ENCODE data around the gene FIGN.

Gene FIGN

GRCh38 chr2:163716101-163716500 is 19.7 kb downstream of the FIGN start:
- no peaks in the 10 kb centered on the region for H4K20me1 ChIP-seq (ENCODE audit: insufficient read depth, low read length)
- no peaks in the 10 kb centered on the region for H3K9me3 ChIP-seq (ENCODE audit: low read length)
- H3F3A ChIP-seq (ENCODE audit: insufficient read depth, low read length): no peaks in the 10 kb centered on the region
- H3K9me2 ChIP-seq (ENCODE audit: low read depth, low read length): no peaks in the 10 kb centered on the region
- no peaks in the 10 kb centered on the region for H3K4me1 ChIP-seq (ENCODE audit: insufficient read depth, low read length, severe bottlenecking)
- no peak overlapping the region for H3K4me3 ChIP-seq (ENCODE audit: low read depth, low read length, poor library complexity, severe bottlenecking)
- H3K4me2 ChIP-seq (ENCODE audit: low read length): no peak overlapping the region
- no peak overlapping the region for H3K9ac ChIP-seq (ENCODE audit: low read length)
- no peak overlapping the region for H3K27ac ChIP-seq (ENCODE audit: low read depth, low read length, poor library complexity, severe bottlenecking)
- TF ChIP-seq EZH2 (IDR thresholded peaks at IDR 0.05; ENCODE audit: borderline replicate concordance, low read length): no peak
- no peak for TF ChIP-seq CTCF (IDR thresholded peaks at IDR 0.05; ENCODE audit: low read length)
- H3K79me2 ChIP-seq (ENCODE audit: insufficient read depth, low read length): no peaks in the 10 kb centered on the region
- no peak overlapping the region for H2AFZ ChIP-seq (ENCODE audit: low read length)
- no peaks in the 10 kb centered on the region for H3K36me3 ChIP-seq (ENCODE audit: insufficient read depth, low read length)
- no peaks in the 10 kb centered on the region for H3K27me3 ChIP-seq (ENCODE audit: insufficient read depth, low read length)

- Histone ChIP-seq H3K4me2 (ENCODE audit: low read length) (no peak overlapping the region), H3K27ac (ENCODE audit: low read depth, low read length, poor library complexity, severe bottlenecking) (no peak overlapping the region), H3K4me3 (ENCODE audit: low read depth, low read length, poor library complexity, severe bottlenecking) (no peak overlapping the region), H3K79me2 (ENCODE audit: insufficient read depth, low read length) (no peaks in the 10 kb centered on the region), H3F3A (ENCODE audit: insufficient read depth, low read length) (no peaks in the 10 kb centered on the region), H3K9me3 (ENCODE audit: low read length) (no peaks in the 10 kb centered on the region), H3K4me1 (ENCODE audit: insufficient read depth, low read length, severe bottlenecking) (no peaks in the 10 kb centered on the region), H3K27me3 (ENCODE audit: insufficient read depth, low read length) (no peaks in the 10 kb centered on the region), H3K9me2 (ENCODE audit: low read depth, low read length) (no peaks in the 10 kb centered on the region), H2AFZ (ENCODE audit: low read length) (no peak overlapping the region), H4K20me1 (ENCODE audit: insufficient read depth, low read length) (no peaks in the 10 kb centered on the region), H3K36me3 (ENCODE audit: insufficient read depth, low read length) (no peaks in the 10 kb centered on the region), H3K9ac (ENCODE audit: low read length) (no peak overlapping the region)
- TF ChIP-seq CTCF (IDR thresholded peaks at IDR 0.05; ENCODE audit: low read length) (no peak), EZH2 (IDR thresholded peaks at IDR 0.05; ENCODE audit: borderline replicate concordance, low read length) (no peak)
These were observed 20.1 kb downstream of the FIGN start for GRCh38 chr2:163715668-163716067.

- no peaks in the 10 kb centered on the region for H3F3A ChIP-seq (ENCODE audit: insufficient read depth, low read length)
- H3K4me2 ChIP-seq (ENCODE audit: low read length): no peak overlapping the region
- H3K36me3 ChIP-seq (ENCODE audit: insufficient read depth, low read length): no peaks in the 10 kb centered on the region
- no peaks in the 10 kb centered on the region for H3K4me1 ChIP-seq (ENCODE audit: insufficient read depth, low read length, severe bottlenecking)
- no peaks in the 10 kb centered on the region for H4K20me1 ChIP-seq (ENCODE audit: insufficient read depth, low read length)
- H3K4me3 ChIP-seq (ENCODE audit: low read depth, low read length, poor library complexity, severe bottlenecking): no peak overlapping the region
- TF ChIP-seq CTCF (IDR thresholded peaks at IDR 0.05; ENCODE audit: low read length) (no peak), EZH2 (IDR thresholded peaks at IDR 0.05; ENCODE audit: borderline replicate concordance, low read length) (no peak)
- no peaks in the 10 kb centered on the region for H3K27me3 ChIP-seq (ENCODE audit: insufficient read depth, low read length)
- no peak overlapping the region for H3K27ac ChIP-seq (ENCODE audit: low read depth, low read length, poor library complexity, severe bottlenecking)
- no peaks in the 10 kb centered on the region for H3K9me2 ChIP-seq (ENCODE audit: low read depth, low read length)
- H3K79me2 ChIP-seq (ENCODE audit: insufficient read depth, low read length): no peaks in the 10 kb centered on the region
- H3K9me3 ChIP-seq (ENCODE audit: low read length): no peaks in the 10 kb centered on the region
- H2AFZ ChIP-seq (ENCODE audit: low read length): no peak overlapping the region
- H3K9ac ChIP-seq (ENCODE audit: low read length): no peak overlapping the region
These were observed 20.6 kb downstream of the FIGN start for GRCh38 chr2:163715199-163715598.
